Measurements from ENCODE around the gene THSD4.

The THSD4 gene

DNA sequence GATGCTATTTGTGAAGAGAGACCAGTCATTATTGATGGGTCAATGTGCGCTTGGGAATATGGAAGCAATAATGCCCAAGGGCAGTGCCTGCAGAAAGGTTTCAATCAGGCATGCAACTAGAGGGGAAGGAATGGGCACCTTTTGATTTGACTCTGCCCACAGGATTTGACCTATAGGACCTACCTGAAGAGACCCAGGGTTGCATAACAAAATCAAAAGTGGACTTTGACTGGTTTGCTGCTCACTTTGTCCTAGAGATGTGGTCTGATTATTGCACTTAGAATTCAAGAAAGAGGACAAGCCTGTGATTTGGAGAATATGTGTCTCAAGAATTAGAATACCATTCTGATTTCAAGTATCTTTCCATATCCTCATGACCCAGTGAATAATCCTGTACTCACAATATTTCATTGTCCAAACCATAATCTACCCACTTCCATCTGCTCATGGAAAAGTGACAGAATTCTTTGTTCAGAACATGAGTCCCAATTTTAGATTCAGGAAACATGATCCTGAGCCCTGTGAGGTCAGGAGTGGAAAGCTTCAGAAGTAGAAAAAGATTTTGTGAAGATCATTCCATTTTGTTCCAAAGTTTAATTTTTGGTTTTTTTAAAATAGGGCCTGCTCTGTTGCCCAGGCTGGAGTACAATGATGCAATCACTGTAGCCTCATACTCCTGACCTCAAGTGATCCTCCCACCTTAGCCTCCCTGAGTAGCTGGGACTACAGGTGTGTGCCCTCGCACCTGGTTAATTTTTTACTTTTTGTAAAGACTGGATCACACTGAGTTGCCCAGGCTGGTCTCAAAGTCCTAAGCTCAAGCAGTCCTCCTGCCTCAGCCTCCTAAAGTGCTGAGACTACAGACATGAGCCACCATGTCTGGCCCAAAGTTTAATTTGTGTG, 543.8 kb downstream of the THSD4 start:
- H2BK12ac ChIP-seq (ENCODE audit: low read length in 2 of 2), result no peak overlapping the region
- no peaks in the 10 kb centered on the region for H3K9me3 ChIP-seq (ENCODE audit: control insufficient read depth, low read length)
- H3K36me3 ChIP-seq (ENCODE audit: control insufficient read depth in 1 of 2, insufficient read depth in 2 of 2, low read depth in 1 of 2, low read length in 2 of 2), result no peaks in the 10 kb centered on the region
- no peak overlapping the region for H4K91ac ChIP-seq (ENCODE audit: low read length)
- no peaks in the 10 kb centered on the region for H3K27me3 ChIP-seq (ENCODE audit: control insufficient read depth in 1 of 2, insufficient read depth in 1 of 2, low read length in 2 of 2)
- H2BK15ac ChIP-seq (ENCODE audit: low read depth, poor library complexity, severe bottlenecking), result no peak overlapping the region
- H3K4me3 ChIP-seq (ENCODE audit: insufficient read depth in 1 of 2, low read depth in 1 of 2, low read length in 2 of 2), result no peak overlapping the region
- no peak overlapping the region for H4K8ac ChIP-seq (ENCODE audit: low read length)
- no peak overlapping the region for H2BK120ac ChIP-seq (ENCODE audit: low read depth, low read length)
- no peak overlapping the region for H3K9ac ChIP-seq (ENCODE audit: low read length)
- no peak overlapping the region for H3K4me2 ChIP-seq (ENCODE audit: low read length, poor library complexity, severe bottlenecking)
- H3K4me1 ChIP-seq (ENCODE audit: control insufficient read depth, insufficient read depth, low read depth, low read length), result no peaks in the 10 kb centered on the region
- WGBS, result 96% methylated on average over 2 of the region's 2 CpGs
- H2AK5ac ChIP-seq (ENCODE audit: low read length, severe bottlenecking), result no peak overlapping the region
- H3K18ac ChIP-seq (ENCODE audit: low read depth in 1 of 2, low read length in 2 of 2), result no peak overlapping the region
- H2BK5ac ChIP-seq (ENCODE audit: low read depth, low read length, poor library complexity, severe bottlenecking), result no peak overlapping the region
- DNase-seq, result no peak
- H3K4ac ChIP-seq (ENCODE audit: low read depth in 1 of 2, low read length in 2 of 2), result no peak overlapping the region
- no peaks in the 10 kb centered on the region for H3K79me1 ChIP-seq (replicated peaks; ENCODE audit: low read length, poor library complexity, severe bottlenecking)
- no peak overlapping the region for H3K27ac ChIP-seq (ENCODE audit: low read length, poor library complexity, severe bottlenecking)
- no peak overlapping the region for H3K23ac ChIP-seq (ENCODE audit: low read length in 2 of 2)
- no peak overlapping the region for H2AFZ ChIP-seq (ENCODE audit: low read depth, low read length)
- no peak overlapping the region for H3K14ac ChIP-seq (ENCODE audit: low read length in 2 of 2)

DNA sequence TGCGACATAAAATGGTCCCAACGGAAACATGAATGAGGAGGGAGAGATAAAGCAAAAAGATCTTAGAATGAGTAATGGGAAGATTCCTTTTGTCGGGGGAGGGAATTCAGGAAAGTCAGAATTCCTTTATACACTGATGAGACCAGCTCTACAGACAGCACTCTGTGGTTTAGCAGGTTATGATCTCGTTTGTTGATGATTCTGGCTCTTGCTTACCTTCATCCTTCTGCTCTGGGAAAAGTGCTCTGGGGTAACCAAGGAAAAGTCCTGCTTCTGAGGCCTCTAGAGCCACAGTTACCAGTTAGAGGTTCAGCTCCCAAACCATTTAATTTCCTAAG, 544.4 kb downstream of the THSD4 start:
- H2BK12ac ChIP-seq (ENCODE audit: low read length in 2 of 2), result no peak overlapping the region
- peaks cover 1% of the 10 kb centered on the region for H3K79me1 ChIP-seq (replicated peaks; ENCODE audit: low read length, poor library complexity, severe bottlenecking)
- no peak overlapping the region for H2BK15ac ChIP-seq (ENCODE audit: low read depth, poor library complexity, severe bottlenecking)
- H3K9me3 ChIP-seq (ENCODE audit: control insufficient read depth, low read length), result no peaks in the 10 kb centered on the region
- no peak overlapping the region for H3K23ac ChIP-seq (ENCODE audit: low read length in 2 of 2)
- no peak overlapping the region for H3K27ac ChIP-seq (ENCODE audit: low read length, poor library complexity, severe bottlenecking)
- no peak overlapping the region for H4K91ac ChIP-seq (ENCODE audit: low read length)
- H3K9ac ChIP-seq (ENCODE audit: low read length), result no peak overlapping the region
- H3K18ac ChIP-seq (ENCODE audit: low read depth in 1 of 2, low read length in 2 of 2), result no peak overlapping the region
- H2BK120ac ChIP-seq (ENCODE audit: low read depth, low read length), result no peak overlapping the region
- H3K4me1 ChIP-seq (ENCODE audit: control insufficient read depth, insufficient read depth, low read depth, low read length), result no peaks in the 10 kb centered on the region
- H2AK5ac ChIP-seq (ENCODE audit: low read length, severe bottlenecking), result peak overlapping the region; percentile 51
- no peak overlapping the region for H2AFZ ChIP-seq (ENCODE audit: low read depth, low read length)
- no peaks in the 10 kb centered on the region for H3K27me3 ChIP-seq (ENCODE audit: control insufficient read depth in 1 of 2, insufficient read depth in 1 of 2, low read length in 2 of 2)
- WGBS, result 58% methylated on average over 3 of the region's 4 CpGs
- H3K14ac ChIP-seq (ENCODE audit: low read length in 2 of 2), result no peak overlapping the region
- no peaks in the 10 kb centered on the region for H3K36me3 ChIP-seq (ENCODE audit: control insufficient read depth in 1 of 2, insufficient read depth in 2 of 2, low read depth in 1 of 2, low read length in 2 of 2)
- no peak overlapping the region for H4K8ac ChIP-seq (ENCODE audit: low read length)
- H3K4ac ChIP-seq (ENCODE audit: low read depth in 1 of 2, low read length in 2 of 2), result no peak overlapping the region
- H3K4me2 ChIP-seq (ENCODE audit: low read length, poor library complexity, severe bottlenecking), result no peak overlapping the region
- H3K4me3 ChIP-seq (ENCODE audit: insufficient read depth in 1 of 2, low read depth in 1 of 2, low read length in 2 of 2), result no peak overlapping the region
- H2BK5ac ChIP-seq (ENCODE audit: low read depth, low read length, poor library complexity, severe bottlenecking), result no peak overlapping the region
- DNase-seq, result no peak

DNA sequence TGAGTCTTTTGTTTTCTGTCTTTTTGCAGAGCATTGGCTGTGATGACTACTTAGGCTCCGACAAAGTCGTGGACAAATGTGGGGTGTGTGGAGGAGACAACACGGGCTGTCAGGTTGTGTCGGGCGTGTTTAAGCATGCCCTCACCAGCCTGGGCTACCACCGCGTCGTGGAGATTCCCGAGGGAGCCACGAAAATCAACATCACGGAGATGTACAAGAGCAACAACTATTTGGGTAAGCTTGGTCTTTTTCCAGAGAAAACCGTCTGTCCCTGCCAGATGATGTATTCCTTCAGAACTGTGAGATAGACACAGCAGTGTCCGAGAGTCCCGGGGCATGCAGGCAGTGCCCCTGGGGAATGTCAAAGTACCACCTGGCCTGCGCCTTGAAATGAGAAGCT, 545.2 kb downstream of the THSD4 start:
- H3K27ac ChIP-seq (ENCODE audit: low read length, poor library complexity, severe bottlenecking), result no peak overlapping the region
- H3K36me3 ChIP-seq (ENCODE audit: control insufficient read depth in 1 of 2, insufficient read depth in 2 of 2, low read depth in 1 of 2, low read length in 2 of 2), result no peaks in the 10 kb centered on the region
- no peak overlapping the region for H3K4ac ChIP-seq (ENCODE audit: low read depth in 1 of 2, low read length in 2 of 2)
- H4K8ac ChIP-seq (ENCODE audit: low read length), result no peak overlapping the region
- no peak overlapping the region for H3K14ac ChIP-seq (ENCODE audit: low read length in 2 of 2)
- no peak overlapping the region for H4K91ac ChIP-seq (ENCODE audit: low read length)
- no peak overlapping the region for H3K18ac ChIP-seq (ENCODE audit: low read depth in 1 of 2, low read length in 2 of 2)
- H2AFZ ChIP-seq (ENCODE audit: low read depth, low read length), result no peak overlapping the region
- no peak overlapping the region for H3K4me2 ChIP-seq (ENCODE audit: low read length, poor library complexity, severe bottlenecking)
- H2BK12ac ChIP-seq (ENCODE audit: low read length in 2 of 2), result no peak overlapping the region
- H3K4me1 ChIP-seq (ENCODE audit: control insufficient read depth, insufficient read depth, low read depth, low read length), result no peaks in the 10 kb centered on the region
- H3K4me3 ChIP-seq (ENCODE audit: insufficient read depth in 1 of 2, low read depth in 1 of 2, low read length in 2 of 2), result no peak overlapping the region
- no peak for DNase-seq
- H3K9ac ChIP-seq (ENCODE audit: low read length), result no peak overlapping the region
- no peak overlapping the region for H2BK5ac ChIP-seq (ENCODE audit: low read depth, low read length, poor library complexity, severe bottlenecking)
- no peak overlapping the region for H2BK120ac ChIP-seq (ENCODE audit: low read depth, low read length)
- no peak overlapping the region for H2BK15ac ChIP-seq (ENCODE audit: low read depth, poor library complexity, severe bottlenecking)
- no peak overlapping the region for H3K23ac ChIP-seq (ENCODE audit: low read length in 2 of 2)
- peaks cover 1% of the 10 kb centered on the region for H3K79me1 ChIP-seq (replicated peaks; ENCODE audit: low read length, poor library complexity, severe bottlenecking)
- H2AK5ac ChIP-seq (ENCODE audit: low read length, severe bottlenecking), result no peak overlapping the region
- WGBS, result 84% methylated on average over 14 of the region's 15 CpGs
- no peaks in the 10 kb centered on the region for H3K9me3 ChIP-seq (ENCODE audit: control insufficient read depth, low read length)
- H3K27me3 ChIP-seq (ENCODE audit: control insufficient read depth in 1 of 2, insufficient read depth in 1 of 2, low read length in 2 of 2), result no peaks in the 10 kb centered on the region

DNA sequence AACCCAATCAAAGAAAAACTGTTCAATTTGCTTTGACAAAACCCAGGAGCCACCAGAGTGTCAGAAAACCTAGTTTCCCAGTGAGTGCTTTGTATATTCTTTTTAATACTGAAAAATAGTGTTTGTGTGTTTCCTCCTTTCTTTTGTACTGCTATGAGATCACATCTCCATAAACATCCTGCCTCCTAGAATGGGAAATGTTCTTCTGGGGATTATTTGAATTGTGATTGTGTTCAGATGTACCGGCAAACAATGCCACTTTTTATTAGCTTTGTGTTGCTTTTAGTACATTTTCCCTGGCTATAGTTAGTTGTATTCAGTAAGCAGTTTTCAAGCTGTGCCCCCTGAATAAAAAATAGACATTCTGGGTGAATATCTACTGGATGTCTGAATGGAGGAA, 547.0 kb downstream of the THSD4 start:
- no peak overlapping the region for H3K14ac ChIP-seq (ENCODE audit: low read length in 2 of 2)
- no peak for DNase-seq
- no peak overlapping the region for H2BK120ac ChIP-seq (ENCODE audit: low read depth, low read length)
- no peak overlapping the region for H4K91ac ChIP-seq (ENCODE audit: low read length)
- H3K9me3 ChIP-seq (ENCODE audit: control insufficient read depth, low read length), result peaks cover 3% of the 10 kb centered on the region
- H3K4me1 ChIP-seq (ENCODE audit: control insufficient read depth, insufficient read depth, low read depth, low read length), result no peaks in the 10 kb centered on the region
- H2AFZ ChIP-seq (ENCODE audit: low read depth, low read length), result no peak overlapping the region
- 100% methylated on average over 1 of the region's 1 CpG for WGBS
- peaks cover 1% of the 10 kb centered on the region for H3K79me1 ChIP-seq (replicated peaks; ENCODE audit: low read length, poor library complexity, severe bottlenecking)
- H3K23ac ChIP-seq (ENCODE audit: low read length in 2 of 2), result no peak overlapping the region
- no peak overlapping the region for H2BK12ac ChIP-seq (ENCODE audit: low read length in 2 of 2)
- no peak overlapping the region for H3K4me3 ChIP-seq (ENCODE audit: insufficient read depth in 1 of 2, low read depth in 1 of 2, low read length in 2 of 2)
- H2BK15ac ChIP-seq (ENCODE audit: low read depth, poor library complexity, severe bottlenecking), result no peak overlapping the region
- no peak overlapping the region for H4K8ac ChIP-seq (ENCODE audit: low read length)
- H3K27me3 ChIP-seq (ENCODE audit: control insufficient read depth in 1 of 2, insufficient read depth in 1 of 2, low read length in 2 of 2), result no peaks in the 10 kb centered on the region
- H3K27ac ChIP-seq (ENCODE audit: low read length, poor library complexity, severe bottlenecking), result no peak overlapping the region
- no peak overlapping the region for H3K9ac ChIP-seq (ENCODE audit: low read length)
- H3K36me3 ChIP-seq (ENCODE audit: control insufficient read depth in 1 of 2, insufficient read depth in 2 of 2, low read depth in 1 of 2, low read length in 2 of 2), result no peaks in the 10 kb centered on the region
- H3K4me2 ChIP-seq (ENCODE audit: low read length, poor library complexity, severe bottlenecking), result no peak overlapping the region
- no peak overlapping the region for H3K4ac ChIP-seq (ENCODE audit: low read depth in 1 of 2, low read length in 2 of 2)
- no peak overlapping the region for H2BK5ac ChIP-seq (ENCODE audit: low read depth, low read length, poor library complexity, severe bottlenecking)
- no peak overlapping the region for H2AK5ac ChIP-seq (ENCODE audit: low read length, severe bottlenecking)
- no peak overlapping the region for H3K18ac ChIP-seq (ENCODE audit: low read depth in 1 of 2, low read length in 2 of 2)
